Upper lobe of left lung (tissue), 6 donors: Measurements from ENCODE around the gene TMEM123. TPM values are rescaled to one million over a fixed set of nuclear protein-coding genes. Genes with fewer than 3 reads are reported as not detected.

Experiments
- ATAC-seq, 2 donors: fragments of 200-7000 bp; cut with Tn5 transposase; one replicate each; pipeline ENCODE4 v1.9.1; 2022; ENCODE audit warnings: mild to moderate bottlenecking in 2 of 2, moderate library complexity in 2 of 2; ENCODE audit not compliant: low FRiP score in 2 of 2
- DNase-seq, 2 donors: peaks; one replicate each; pipeline ENCODE4 v3.0.0-alpha.2; 2019 to 2020
- H3K27ac ChIP-seq, 4 donors: fragments of 200-600 bp; sonication (generic); one replicate each; pipeline ENCODE4 v1.5.1; 2016 to 2019
- H3K27me3 ChIP-seq, 4 donors: fragments of 200-600 bp; sonication (generic); one replicate each; pipeline ENCODE4 v1.5.1; 2017 to 2019
- H3K36me3 ChIP-seq, 4 donors: fragments of 200-600 bp; sonication (generic); one replicate each; pipeline ENCODE4 v1.5.1; 2016 to 2019
- H3K4me1 ChIP-seq, 4 donors: fragments of 200-600 bp; sonication (generic); one replicate each; pipeline ENCODE4 v1.5.1; 2018 to 2019
- H3K4me3 ChIP-seq, 4 donors: fragments of 200-600 bp; sonication (generic); one replicate each; pipeline ENCODE4 v1.5.1; 2017 to 2019; ENCODE audit warnings: mild to moderate bottlenecking in 2 of 4, moderate library complexity in 1 of 4
- H3K9me3 ChIP-seq, 4 donors: fragments of 200-600 bp; sonication (generic); one replicate each; pipeline ENCODE4 v1.5.1; 2018 to 2019
- EP300 ChIP-seq, 4 donors: sonication (generic); formaldehyde crosslinking; IDR thresholded peaks; one replicate each; pipeline ENCODE4 v1.5.1; 2017; ENCODE audit warnings: antibody characterized with exemption in 4 of 4, control low read depth in 2 of 4
- POLR2A ChIP-seq, 4 donors: fragments of 450-650 bp; IDR thresholded peaks; one replicate each; pipeline ENCODE4 v1.5.1; 2016 to 2017; ENCODE audit warnings: antibody characterized with exemption in 4 of 4, mild to moderate bottlenecking in 2 of 4
- POLR2AphosphoS5 ChIP-seq, 2 donors: sonication (generic); formaldehyde crosslinking; IDR thresholded peaks; one replicate each; pipeline ENCODE4 v1.5.1; 2017; ENCODE audit warnings: antibody characterized with exemption in 2 of 2
- WGBS, 2 donors: methylation state at CpG; one replicate each; pipeline ENCODE4 v1.1.5; 2017 to 2018; 5-methylcytosine and 5-hydroxymethylcytosine counted together
- total RNA-seq, 6 donors: library from RNA; depleted of rRNA in 4 of 6; stranded (reverse); fragments of >200 nt in 4 of 6; gene quantifications; one replicate each; pipeline versions ENCODE4 v1.1.0 to v1.2.1, GENCODE V29; 2016 to 2021
- TF ChIP-seq, protein P1 (sequence below), 6 experiments: fragments of 450-650 bp in 4 of 6; fragments of 200-600 bp in 2 of 6; sonication (generic) in 2 of 6; IDR thresholded peaks; one replicate each; pipeline ENCODE4 v1.5.1; 2016 to 2019; ENCODE audit warnings: antibody characterized with exemption in 6 of 6
- donor health status: DM: no; HTN: no; CAD: no; lungs with moderate emphysema.
- donor health status: DM: no; HTN: yes; CAD: no; lungs with severe emphysema.

The TMEM123 gene
- total RNA-seq, 6 donors from 2014 or later, result 55.5 to 200 (median 121) TPM

- Histone ChIP-seq H3K27me3 (no peaks in the 10 kb centered on the region), H3K27ac (no peak overlapping the region), H3K36me3 (peaks cover 16 to 73% (median 41%) of the 10 kb centered on the region in 4 donors), H3K9me3 (no peaks in the 10 kb centered on the region), H3K4me3 (no peak overlapping the region), H3K4me1 (peaks cover 0 to 4% (median 0%) of the 10 kb centered on the region in 4 donors)
- 96 to 100% methylated on average over 5 of the region's 5 CpGs for WGBS, 2 donors
- ATAC-seq (peak in 1 of 2 donors; percentile 59), DNase-seq (no peak)
- TF ChIP-seq POLR2A (IDR thresholded peaks at IDR 0.05) (no peak), POLR2AphosphoS5 (IDR thresholded peaks at IDR 0.05) (no peak), EP300 (IDR thresholded peaks at IDR 0.05) (no peak)
- TF ChIP-seq, protein P1, sequence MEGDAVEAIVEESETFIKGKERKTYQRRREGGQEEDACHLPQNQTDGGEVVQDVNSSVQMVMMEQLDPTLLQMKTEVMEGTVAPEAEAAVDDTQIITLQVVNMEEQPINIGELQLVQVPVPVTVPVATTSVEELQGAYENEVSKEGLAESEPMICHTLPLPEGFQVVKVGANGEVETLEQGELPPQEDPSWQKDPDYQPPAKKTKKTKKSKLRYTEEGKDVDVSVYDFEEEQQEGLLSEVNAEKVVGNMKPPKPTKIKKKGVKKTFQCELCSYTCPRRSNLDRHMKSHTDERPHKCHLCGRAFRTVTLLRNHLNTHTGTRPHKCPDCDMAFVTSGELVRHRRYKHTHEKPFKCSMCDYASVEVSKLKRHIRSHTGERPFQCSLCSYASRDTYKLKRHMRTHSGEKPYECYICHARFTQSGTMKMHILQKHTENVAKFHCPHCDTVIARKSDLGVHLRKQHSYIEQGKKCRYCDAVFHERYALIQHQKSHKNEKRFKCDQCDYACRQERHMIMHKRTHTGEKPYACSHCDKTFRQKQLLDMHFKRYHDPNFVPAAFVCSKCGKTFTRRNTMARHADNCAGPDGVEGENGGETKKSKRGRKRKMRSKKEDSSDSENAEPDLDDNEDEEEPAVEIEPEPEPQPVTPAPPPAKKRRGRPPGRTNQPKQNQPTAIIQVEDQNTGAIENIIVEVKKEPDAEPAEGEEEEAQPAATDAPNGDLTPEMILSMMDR (IDR thresholded peaks at IDR 0.05), result no peak
Measured at GRCh38 chr11:102361086-102362031, 91.2 kb downstream of the TMEM123 start.

DNA sequence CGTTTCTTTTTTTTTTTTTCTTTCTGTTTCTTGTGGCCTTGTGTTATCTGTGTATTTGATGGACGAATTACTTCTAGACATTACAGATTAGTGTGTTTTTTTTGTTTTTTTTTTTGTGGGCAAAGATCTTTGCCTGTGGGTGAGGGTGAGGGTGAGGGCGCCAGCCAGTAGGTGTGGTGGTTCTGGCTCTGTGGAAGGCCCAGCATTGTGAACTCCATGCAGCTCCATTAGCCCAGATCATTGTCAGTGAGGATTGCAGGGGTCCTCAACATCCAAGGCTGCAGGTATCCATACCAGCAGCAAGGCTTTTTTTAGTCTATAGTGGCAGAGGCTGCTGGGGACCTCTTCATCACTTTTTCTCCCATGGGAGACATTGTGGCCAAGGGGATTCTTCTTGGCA, 91.9 kb downstream of the TMEM123 start:
- TF ChIP-seq EP300 (IDR thresholded peaks at IDR 0.05) (no peak), POLR2AphosphoS5 (IDR thresholded peaks at IDR 0.05) (no peak)
- TF ChIP-seq, protein P1 (IDR thresholded peaks at IDR 0.05), result no peak
- Histone ChIP-seq H3K27me3 (no peaks in the 10 kb centered on the region), H3K27ac (no peak overlapping the region), H3K36me3 (peaks cover 16 to 67% (median 36%) of the 10 kb centered on the region in 4 donors), H3K9me3 (no peaks in the 10 kb centered on the region), H3K4me1 (peaks cover 0 to 4% (median 0%) of the 10 kb centered on the region in 4 donors), H3K4me3 (no peak overlapping the region)
- ATAC-seq (no peak), DNase-seq (no peak)
- WGBS, 2 donors, result 89 to 93% methylated on average over 3 of the region's 3 CpGs

- peaks cover 0 to 4% (median 0%) of the 10 kb centered on the region in 4 donors for H3K4me1 ChIP-seq
- no peak overlapping the region for H3K27ac ChIP-seq
- no peaks in the 10 kb centered on the region for H3K9me3 ChIP-seq
- TF ChIP-seq POLR2A (IDR thresholded peaks at IDR 0.05), result no peak
- TF ChIP-seq, protein P1 (IDR thresholded peaks at IDR 0.05), result no peak
- no peak for TF ChIP-seq EP300 (IDR thresholded peaks at IDR 0.05)
- TF ChIP-seq POLR2AphosphoS5 (IDR thresholded peaks at IDR 0.05), result no peak
- no peaks in the 10 kb centered on the region for H3K27me3 ChIP-seq
- WGBS, 2 donors, result 75 to 83% methylated on average over 3 of the region's 3 CpGs
- ATAC-seq (no peak), DNase-seq (no peak)
- peaks cover 14 to 58% (median 28%) of the 10 kb centered on the region in 4 donors for H3K36me3 ChIP-seq
- no peak overlapping the region for H3K4me3 ChIP-seq
Measured at GRCh38 chr11:102359372-102359771, 93.2 kb downstream of the TMEM123 start.

DNA sequence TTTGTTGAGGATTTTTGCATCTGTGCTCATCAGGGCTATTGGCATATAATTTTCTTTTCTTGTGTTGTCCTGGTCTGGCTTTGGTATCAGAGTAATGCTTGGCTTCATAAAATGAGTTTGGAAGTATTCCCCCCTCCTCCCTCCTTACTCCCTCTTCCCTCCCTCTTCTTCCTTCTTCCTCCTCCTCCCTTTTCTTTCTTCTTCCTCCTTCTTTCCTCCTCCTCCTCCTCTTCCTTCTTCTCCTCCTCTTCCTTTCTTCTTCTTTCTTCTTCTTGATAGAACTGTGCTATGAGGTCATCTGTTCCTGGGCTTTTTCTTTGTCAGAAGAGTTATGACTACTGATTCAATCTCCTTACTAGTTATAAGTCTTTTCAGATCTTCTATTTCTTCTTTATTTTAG, 95.4 kb downstream of the TMEM123 start:
- Histone ChIP-seq H3K27me3 (no peaks in the 10 kb centered on the region), H3K9me3 (no peaks in the 10 kb centered on the region), H3K27ac (no peak overlapping the region), H3K4me1 (peaks cover 0 to 4% (median 0%) of the 10 kb centered on the region in 4 donors), H3K4me3 (no peak overlapping the region), H3K36me3 (peaks cover 8 to 44% (median 17%) of the 10 kb centered on the region in 4 donors)
- ATAC-seq (no peak), DNase-seq (no peak)
- TF ChIP-seq POLR2A (IDR thresholded peaks at IDR 0.05) (no peak), EP300 (IDR thresholded peaks at IDR 0.05) (no peak)
- TF ChIP-seq, protein P1 (IDR thresholded peaks at IDR 0.05), result no peak
